ENCODE measurements around the gene ZGLP1.
A peak's percentile ranks its signal among the peaks of the same experiment; 100 is the strongest.
"Not testable (repeated sequence)": the region's sequence is repeated elsewhere in the genome, so short reads cannot be mapped to it uniquely, and the experiment has no call there.

ZGLP1 gene

GRCh38 chr19:10292789-10293636 lies 16.6 kb downstream of the ZGLP1 start:
- DNase-seq: no peak

- peak; percentile 23 to 55 (median 36) for DNase-seq
These were observed 17.3 kb downstream of the ZGLP1 start for GRCh38 chr19:10292206-10292788.

GRCh38 chr19:10291554-10292205 lies 17.9 kb downstream of the ZGLP1 start:
- no peak for DNase-seq

GRCh38 chr19:10290876-10291553 lies 18.6 kb downstream of the ZGLP1 start:
- peak in 2 of 4 experiments; percentile 12 to 28 for DNase-seq

GRCh38 chr19:10290357-10290875 lies 19.2 kb downstream of the ZGLP1 start:
- no peak for DNase-seq

- DNase-seq: peak in 1 of 4 experiments; percentile 13
These were observed 19.7 kb downstream of the ZGLP1 start, which contains the start of gene ICAM5 for GRCh38 chr19:10289836-10290356. Gene ICAM5 (plus strand): TSS chr19:10289952. CDS start chr19:10290044, 92 bp downstream.

- DNase-seq: peak in 3 of 4 experiments; percentile 30 to 51 (median 32)
These were observed 20.3 kb downstream of the ZGLP1 start for GRCh38 chr19:10289167-10289835.

- DNase-seq: no peak
These were observed 20.9 kb downstream of the ZGLP1 start for GRCh38 chr19:10288662-10289166.

GRCh38 chr19:10286803-10287737 lies 22.5 kb downstream of the ZGLP1 start, which contains the start of gene ICAM4:
Gene ICAM4 (plus strand): TSS chr19:10286955. CDS start chr19:10287013, 58 bp downstream.
- DNase-seq: peak in 1 of 4 experiments; percentile 18

- no peak for DNase-seq
These were observed 24.2 kb downstream of the ZGLP1 start for GRCh38 chr19:10285393-10285792.

GRCh38 chr19:10284960-10285278 lies 24.7 kb downstream of the ZGLP1 start:
- DNase-seq: no peak

GRCh38 chr19:10284065-10284959 lies 25.3 kb downstream of the ZGLP1 start:
- DNase-seq: no peak

GRCh38 chr19:10283301-10284064 lies 26.1 kb downstream of the ZGLP1 start:
- no peak for DNase-seq

GRCh38 chr19:10282043-10282442 lies 27.6 kb downstream of the ZGLP1 start:
- DNase-seq: not testable (repeated sequence)

- no peak for DNase-seq
These were observed 29.7 kb downstream of the ZGLP1 start for GRCh38 chr19:10279737-10280442.

GRCh38 chr19:10278935-10279334 lies 30.7 kb downstream of the ZGLP1 start:
- no peak for DNase-seq

GRCh38 chr19:10277795-10278589 lies 31.6 kb downstream of the ZGLP1 start:
- no peak for DNase-seq
